IPS-20b (cell line): ENCODE measurements around the gene SHC4.

Experiments
- H3K27ac ChIP-seq: one replicate; pipeline ENCODE4 v1.5.1; 2013; ENCODE audit warnings: low read length
- H3K27me3 ChIP-seq: 2 replicates; pipeline ENCODE4 v1.6.1; 2013; ENCODE audit warnings: mild to moderate bottlenecking, low read length, inconsistent platforms; ENCODE audit not compliant: insufficient read depth
- H3K36me3 ChIP-seq: 2 replicates; pipeline ENCODE4 v1.6.1; 2013; ENCODE audit warnings: low read depth, mild to moderate bottlenecking, inconsistent platforms, low read length, moderate library complexity; ENCODE audit not compliant: insufficient read depth
- H3K4me1 ChIP-seq: 2 replicates; pipeline ENCODE4 v1.6.1; 2013; ENCODE audit warnings: mild to moderate bottlenecking, control low read depth, inconsistent platforms, low read length, moderate library complexity; ENCODE audit not compliant: insufficient read depth
- H3K4me3 ChIP-seq: 2 replicates; pipeline ENCODE4 v1.5.1; 2013; ENCODE audit warnings: mild to moderate bottlenecking, low read length, inconsistent platforms
- H3K9ac ChIP-seq: 2 replicates; pipeline ENCODE4 v1.6.1; 2013; ENCODE audit warnings: low read depth, mild to moderate bottlenecking, inconsistent platforms, low read length, moderate library complexity
- H3K9me3 ChIP-seq: 2 replicates; pipeline ENCODE4 v1.6.1; 2013; ENCODE audit warnings: mild to moderate bottlenecking, low read depth, low read length, inconsistent platforms; ENCODE audit not compliant: insufficient read depth

Gene SHC4

GRCh38 chr15:48940508-48940907, 23.2 kb downstream of the SHC4 start:
- H3K9ac ChIP-seq = no peak overlapping the region
- H3K9me3 ChIP-seq = no peaks in the 10 kb centered on the region
- no peak overlapping the region for H3K27ac ChIP-seq
- no peaks in the 10 kb centered on the region for H3K4me1 ChIP-seq
- no peak overlapping the region for H3K4me3 ChIP-seq
- H3K36me3 ChIP-seq = no peaks in the 10 kb centered on the region
- no peaks in the 10 kb centered on the region for H3K27me3 ChIP-seq

GRCh38 chr15:48939648-48940047, 24.1 kb downstream of the SHC4 start:
- no peak overlapping the region for H3K27ac ChIP-seq
- H3K27me3 ChIP-seq = no peaks in the 10 kb centered on the region
- no peak overlapping the region for H3K9ac ChIP-seq
- H3K36me3 ChIP-seq = no peaks in the 10 kb centered on the region
- no peaks in the 10 kb centered on the region for H3K9me3 ChIP-seq
- H3K4me1 ChIP-seq = no peaks in the 10 kb centered on the region
- no peak overlapping the region for H3K4me3 ChIP-seq

- H3K9me3 ChIP-seq = no peaks in the 10 kb centered on the region
- H3K36me3 ChIP-seq = no peaks in the 10 kb centered on the region
- H3K27me3 ChIP-seq = no peaks in the 10 kb centered on the region
- H3K4me1 ChIP-seq = no peaks in the 10 kb centered on the region
- H3K9ac ChIP-seq = no peak overlapping the region
- H3K4me3 ChIP-seq = no peak overlapping the region
- H3K27ac ChIP-seq = no peak overlapping the region
These were observed 25.8 kb downstream of the SHC4 start for GRCh38 chr15:48937886-48938285.

DNA sequence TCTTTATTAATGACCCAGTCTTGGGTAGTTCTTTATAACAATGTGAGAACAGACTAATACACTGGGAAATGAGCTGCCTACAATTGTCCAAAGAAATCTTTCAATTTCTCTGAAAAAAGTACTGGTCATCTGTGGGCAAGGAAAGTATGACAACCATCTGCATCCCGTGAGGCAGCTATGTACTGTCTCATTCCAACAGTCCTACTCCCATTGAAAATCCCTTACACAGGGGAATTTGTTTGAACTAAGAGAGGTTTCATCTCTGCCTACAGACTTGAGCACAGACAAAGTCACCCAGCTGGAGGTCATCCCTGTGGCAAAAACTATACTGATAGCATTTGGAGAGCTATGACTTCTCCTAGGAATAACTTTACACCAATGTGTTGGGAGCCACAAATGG, 27.1 kb downstream of the SHC4 start:
- H3K4me3 ChIP-seq = no peak overlapping the region
- H3K27me3 ChIP-seq = no peaks in the 10 kb centered on the region
- H3K9ac ChIP-seq = no peak overlapping the region
- H3K27ac ChIP-seq = no peak overlapping the region
- H3K4me1 ChIP-seq = no peaks in the 10 kb centered on the region
- H3K9me3 ChIP-seq = no peaks in the 10 kb centered on the region
- H3K36me3 ChIP-seq = no peaks in the 10 kb centered on the region

DNA sequence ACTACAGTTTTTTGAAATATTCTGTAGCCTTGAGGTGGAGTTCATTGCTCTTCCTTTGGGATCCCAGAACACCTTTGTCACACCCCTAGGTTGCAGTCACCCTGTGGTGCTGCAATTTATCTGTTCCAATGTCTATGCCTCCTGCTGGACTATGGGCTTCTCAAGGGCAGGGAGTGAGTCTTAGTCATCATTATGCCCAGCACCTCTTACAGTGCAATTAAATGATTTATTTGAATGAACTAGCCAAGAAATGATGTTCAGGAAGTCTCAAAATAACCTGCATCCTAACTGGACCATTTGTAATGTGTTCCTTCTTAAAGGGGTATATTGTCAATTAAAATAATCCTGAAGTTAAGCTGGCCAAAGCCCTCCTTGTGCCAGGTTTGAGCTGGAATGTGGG, 28.5 kb downstream of the SHC4 start:
- Histone ChIP-seq H3K27me3 (no peaks in the 10 kb centered on the region), H3K9ac (no peak overlapping the region), H3K27ac (no peak overlapping the region), H3K9me3 (no peaks in the 10 kb centered on the region), H3K4me3 (no peak overlapping the region), H3K4me1 (no peaks in the 10 kb centered on the region), H3K36me3 (no peaks in the 10 kb centered on the region)

DNA sequence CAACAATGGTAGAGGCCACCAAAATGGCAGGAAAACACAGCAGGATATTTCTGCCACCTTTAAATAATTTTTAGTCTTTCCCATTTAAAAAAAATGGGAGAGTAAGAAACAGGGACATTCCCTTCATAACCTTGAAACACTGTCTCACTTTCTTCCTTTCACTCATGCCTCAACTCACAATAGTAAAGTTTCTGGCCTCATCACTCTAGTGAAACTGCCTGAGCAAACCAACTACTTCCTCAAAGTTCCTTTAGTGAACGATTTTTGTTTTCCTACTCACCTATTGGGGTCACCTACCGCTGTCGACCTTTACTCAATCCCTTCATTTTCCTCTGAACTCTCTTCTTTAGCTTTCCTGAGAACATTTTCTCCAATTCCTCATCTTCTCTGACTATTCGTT, 33.0 kb downstream of the SHC4 start:
- no peaks in the 10 kb centered on the region for H3K27me3 ChIP-seq
- H3K4me3 ChIP-seq = no peak overlapping the region
- H3K27ac ChIP-seq = no peak overlapping the region
- H3K36me3 ChIP-seq = no peaks in the 10 kb centered on the region
- no peaks in the 10 kb centered on the region for H3K4me1 ChIP-seq
- H3K9ac ChIP-seq = no peak overlapping the region
- no peaks in the 10 kb centered on the region for H3K9me3 ChIP-seq

- Histone ChIP-seq H3K4me1 (no peaks in the 10 kb centered on the region), H3K27me3 (no peaks in the 10 kb centered on the region), H3K9ac (no peak overlapping the region), H3K27ac (no peak overlapping the region), H3K4me3 (no peak overlapping the region), H3K9me3 (no peaks in the 10 kb centered on the region), H3K36me3 (no peaks in the 10 kb centered on the region)
These were observed 34.1 kb downstream of the SHC4 start for GRCh38 chr15:48929661-48930060.

- Histone ChIP-seq H3K4me3 (no peak overlapping the region), H3K9me3 (no peaks in the 10 kb centered on the region), H3K4me1 (no peaks in the 10 kb centered on the region), H3K9ac (no peak overlapping the region), H3K27ac (no peak overlapping the region), H3K36me3 (no peaks in the 10 kb centered on the region), H3K27me3 (no peaks in the 10 kb centered on the region)
These were observed 34.7 kb downstream of the SHC4 start for GRCh38 chr15:48928877-48929538.

GRCh38 chr15:48925714-48926223, 38.0 kb downstream of the SHC4 start:
- Histone ChIP-seq H3K9me3 (no peaks in the 10 kb centered on the region), H3K9ac (no peak overlapping the region), H3K27me3 (no peaks in the 10 kb centered on the region), H3K4me1 (no peaks in the 10 kb centered on the region), H3K4me3 (no peak overlapping the region), H3K36me3 (no peaks in the 10 kb centered on the region), H3K27ac (no peak overlapping the region)

DNA sequence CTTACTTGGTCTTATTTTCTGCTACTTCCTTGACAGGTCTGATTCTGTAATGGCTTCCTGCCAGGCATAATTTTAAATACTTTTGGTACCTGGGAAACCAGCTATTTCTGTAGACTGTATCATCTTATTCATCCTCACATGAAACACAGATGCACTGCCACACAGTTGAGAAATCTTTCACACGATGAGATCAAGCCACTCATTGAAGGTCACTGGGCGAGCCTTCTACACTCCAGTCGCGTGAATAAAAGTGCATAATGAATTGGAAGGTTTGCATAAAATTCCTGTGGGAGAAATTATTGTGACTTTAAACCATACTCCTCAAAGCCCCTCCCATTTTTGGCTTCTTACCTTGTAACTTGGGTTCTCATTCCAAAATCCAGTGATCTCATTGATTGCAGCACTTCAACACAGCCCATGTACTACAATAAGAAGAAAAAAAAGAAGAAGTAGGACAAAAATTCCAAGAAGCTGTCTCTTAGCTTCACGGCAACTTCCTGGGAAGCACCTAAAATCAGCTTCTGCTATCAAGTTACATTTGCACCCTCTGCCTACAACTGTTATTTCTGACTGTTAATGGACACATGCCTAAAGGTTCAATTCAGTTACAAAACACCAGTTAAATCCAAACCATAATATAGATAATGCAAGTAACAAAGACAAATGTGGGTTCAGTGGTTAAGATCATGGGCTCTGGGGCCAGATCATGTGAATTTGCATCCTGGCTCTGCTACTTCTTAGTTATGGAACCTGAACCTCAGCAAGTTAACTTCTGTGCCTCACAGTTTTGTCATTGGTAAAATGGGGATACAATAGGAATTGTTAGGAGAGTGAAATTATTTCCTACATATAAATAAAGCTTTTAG, 39.0 kb downstream of the SHC4 start:
- Histone ChIP-seq H3K36me3 (no peaks in the 10 kb centered on the region), H3K9ac (no peak overlapping the region), H3K4me1 (no peaks in the 10 kb centered on the region), H3K4me3 (no peak overlapping the region), H3K27ac (no peak overlapping the region), H3K9me3 (no peaks in the 10 kb centered on the region), H3K27me3 (no peaks in the 10 kb centered on the region)

DNA sequence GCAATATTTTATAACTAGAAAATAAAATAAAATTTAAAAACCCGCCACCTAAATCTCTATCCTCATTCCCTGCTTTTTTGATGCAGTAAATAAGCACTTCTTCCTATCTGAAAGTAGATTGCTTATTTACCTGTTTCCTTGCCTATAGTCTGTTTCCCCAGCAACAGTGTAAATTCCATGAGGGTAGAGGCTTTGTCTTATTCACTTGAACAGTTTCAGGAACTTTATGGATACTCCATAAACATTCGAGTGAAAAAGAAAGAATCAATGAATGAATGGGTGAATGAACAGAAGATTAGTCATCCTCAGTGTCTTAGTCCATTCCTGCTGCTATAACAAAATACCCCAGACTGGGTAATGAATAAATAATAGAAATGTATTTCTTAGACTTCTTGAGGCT, 41.7 kb downstream of the SHC4 start:
- no peaks in the 10 kb centered on the region for H3K4me1 ChIP-seq
- H3K9ac ChIP-seq = no peak overlapping the region
- H3K27me3 ChIP-seq = no peaks in the 10 kb centered on the region
- H3K9me3 ChIP-seq = no peaks in the 10 kb centered on the region
- H3K4me3 ChIP-seq = no peak overlapping the region
- H3K27ac ChIP-seq = no peak overlapping the region
- no peaks in the 10 kb centered on the region for H3K36me3 ChIP-seq

- Histone ChIP-seq H3K27me3 (no peaks in the 10 kb centered on the region), H3K9me3 (no peaks in the 10 kb centered on the region), H3K9ac (no peak overlapping the region), H3K4me1 (no peaks in the 10 kb centered on the region), H3K36me3 (no peaks in the 10 kb centered on the region), H3K4me3 (no peak overlapping the region), H3K27ac (no peak overlapping the region)
These were observed 47.0 kb downstream of the SHC4 start for GRCh38 chr15:48916721-48917120.
